ENCODE data around the gene C22orf39. TPM values are rescaled to one million over a fixed set of nuclear protein-coding genes. Genes with fewer than 3 reads are reported as not detected.

Gene C22orf39
- polyA plus RNA-seq, 4 donors, result 42.0 to 47.7 (median 45.6) TPM

DNA sequence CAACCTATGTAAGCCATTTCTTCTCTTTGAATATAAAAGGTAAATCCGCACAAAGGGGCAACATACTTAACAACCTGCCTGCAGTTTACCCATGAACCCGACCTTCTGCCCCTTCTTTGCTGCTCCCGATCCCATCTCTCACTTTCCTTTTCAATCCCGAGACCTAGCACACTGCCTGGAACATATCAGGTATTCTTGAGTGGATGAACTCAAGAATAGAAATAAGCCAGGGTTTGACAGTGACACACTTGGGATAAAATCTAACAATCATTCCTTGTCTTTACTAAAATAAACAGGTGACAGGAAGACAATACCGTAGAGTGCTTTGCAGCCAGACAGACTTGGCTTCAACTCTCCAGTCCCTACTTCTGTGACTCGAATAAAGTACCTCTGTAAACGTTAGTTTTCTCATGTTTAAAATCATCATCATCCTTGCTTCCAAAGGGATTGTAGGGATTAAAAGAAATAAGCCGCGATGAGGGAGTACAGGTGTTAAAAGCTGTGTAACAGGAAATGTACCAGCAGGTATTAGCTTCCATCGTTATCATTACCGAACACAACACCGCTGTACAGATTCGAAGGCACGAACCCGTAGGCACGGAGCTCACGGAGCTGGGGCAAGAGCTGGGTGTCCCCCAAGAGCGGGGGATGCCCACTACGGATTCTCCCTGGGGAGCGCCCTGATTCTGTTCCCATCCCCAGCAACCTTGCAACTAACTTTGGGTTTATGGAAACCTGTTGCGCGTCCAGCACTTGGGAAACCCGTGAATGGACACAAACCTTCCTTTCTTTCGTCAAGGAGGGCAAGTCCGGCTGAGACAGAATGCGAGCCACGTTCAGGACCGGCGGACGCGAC is 30.8 kb upstream of the C22orf39 start:
- DNase-seq (ENCODE audit: low read depth in 4 of 4, low spot score in 2 of 4), result no peak

DNA sequence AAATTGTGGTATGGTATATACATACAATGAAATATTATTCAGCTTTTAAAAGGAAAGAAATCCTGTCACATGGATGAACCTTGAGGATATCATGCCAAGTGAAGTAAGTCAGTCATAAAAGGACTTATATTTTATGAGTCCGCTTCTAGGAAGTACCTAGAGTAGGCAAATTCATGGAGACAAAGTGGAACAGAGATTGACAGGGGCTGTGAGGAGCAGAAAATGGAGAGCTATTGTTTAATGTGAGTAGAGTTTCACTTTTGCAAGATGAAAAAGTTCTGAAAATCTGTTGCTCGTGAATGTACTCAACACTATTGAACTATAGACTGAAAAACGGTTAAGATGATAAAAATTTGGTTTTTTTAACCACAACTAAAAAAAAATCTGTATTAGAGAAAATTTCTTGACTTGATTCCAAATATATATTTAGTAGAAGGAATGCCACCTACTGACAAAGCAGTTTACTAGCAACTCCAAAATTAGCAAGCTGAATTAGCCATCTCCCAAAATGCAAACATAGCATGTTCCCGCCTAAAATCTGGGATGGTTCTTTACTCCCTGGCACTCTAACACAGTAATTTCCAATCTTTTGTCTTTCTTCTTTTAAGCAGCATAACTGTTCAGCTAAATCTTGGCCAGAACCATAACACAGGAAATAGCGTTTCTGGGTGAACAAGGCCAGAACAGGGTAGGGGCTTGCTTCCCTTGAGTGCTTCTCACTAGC is 30.0 kb upstream of the C22orf39 start:
- DNase-seq (ENCODE audit: low read depth in 4 of 4, low spot score in 2 of 4), result no peak

DNA sequence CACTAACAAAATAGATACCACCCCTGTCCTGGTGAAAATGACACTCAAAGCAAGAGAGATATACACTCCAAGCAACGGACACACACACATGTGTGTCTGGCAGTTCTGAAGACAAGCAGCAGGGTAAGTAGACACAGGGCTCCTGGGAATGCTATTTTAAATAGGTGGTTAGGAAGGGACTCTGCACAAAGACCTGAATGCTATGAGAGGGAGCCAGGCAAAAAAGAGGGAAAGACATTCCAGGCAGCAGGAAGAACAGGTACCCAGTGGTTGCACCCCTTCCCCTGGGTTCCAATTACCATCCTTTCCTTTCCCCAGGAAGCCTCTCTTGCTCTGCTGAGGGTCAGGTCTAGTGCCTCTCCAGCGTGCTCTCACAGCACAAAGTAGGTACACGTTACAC is 28.5 kb upstream of the C22orf39 start:
- no peak for DNase-seq (ENCODE audit: low read depth in 4 of 4, low spot score in 2 of 4)

DNA sequence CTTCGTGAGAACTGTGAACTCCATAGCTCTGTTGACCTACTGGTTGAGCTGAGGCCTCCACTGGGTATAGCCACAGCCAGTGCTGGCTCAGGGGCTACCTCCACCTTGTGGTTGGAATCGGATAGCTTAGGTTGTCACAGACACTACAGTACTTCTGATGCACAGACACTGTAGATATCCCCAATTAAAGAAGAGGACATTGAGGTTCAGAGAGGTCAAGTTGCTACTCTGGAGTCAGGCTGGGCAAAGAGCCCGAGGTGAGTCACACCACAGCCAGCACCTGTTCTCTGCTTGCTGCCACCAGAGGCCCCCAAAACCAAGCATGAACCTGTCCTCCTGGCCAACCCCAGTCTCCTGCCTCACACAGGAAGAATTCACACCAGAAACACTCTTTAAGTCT is 26.1 kb upstream of the C22orf39 start:
- DNase-seq (ENCODE audit: low read depth in 4 of 4, low spot score in 2 of 4), result no peak

DNA sequence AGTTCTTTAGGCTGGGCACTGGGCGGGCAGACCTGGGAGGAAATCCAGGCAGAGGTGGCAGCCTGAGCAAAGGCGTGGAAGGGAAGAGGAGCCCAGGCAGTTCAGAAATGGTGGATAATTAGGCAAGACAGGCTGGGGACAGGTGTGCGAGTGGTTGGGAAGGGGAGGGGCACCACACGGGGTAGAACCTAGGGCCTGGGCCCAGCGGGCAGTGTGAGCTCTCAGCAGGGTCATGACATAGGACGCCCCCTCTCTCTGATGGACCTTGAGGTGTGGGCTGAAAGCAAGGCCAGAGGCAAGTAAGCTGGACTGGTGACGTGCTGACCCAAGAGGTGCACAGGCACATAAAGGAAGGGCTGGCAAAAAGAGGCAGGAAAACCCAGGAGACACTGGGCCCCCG is 24.7 kb upstream of the C22orf39 start:
- no peak for DNase-seq (ENCODE audit: low read depth in 4 of 4, low spot score in 2 of 4)

DNA sequence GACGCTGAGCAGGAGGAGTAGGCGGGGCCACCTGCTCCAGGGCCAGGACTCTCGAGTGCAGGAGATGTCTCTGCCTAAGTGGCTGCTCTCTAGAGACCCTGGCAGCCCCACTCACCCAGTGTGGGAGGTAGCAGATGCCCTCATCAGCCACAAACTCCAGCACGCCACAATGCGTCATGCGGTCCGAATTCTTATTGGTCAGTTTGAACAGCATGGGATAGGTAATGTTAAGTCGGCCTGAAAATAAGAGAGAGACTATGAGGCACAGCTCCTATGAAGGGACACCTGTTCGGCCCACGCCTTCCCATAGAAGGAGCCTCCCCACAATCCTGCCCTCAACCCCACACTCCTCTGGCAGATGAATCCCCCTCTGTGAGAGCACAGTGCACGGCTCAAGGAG is 24.1 kb upstream of the C22orf39 start:
- DNase-seq (ENCODE audit: low read depth in 4 of 4, low spot score in 2 of 4), result no peak

DNA sequence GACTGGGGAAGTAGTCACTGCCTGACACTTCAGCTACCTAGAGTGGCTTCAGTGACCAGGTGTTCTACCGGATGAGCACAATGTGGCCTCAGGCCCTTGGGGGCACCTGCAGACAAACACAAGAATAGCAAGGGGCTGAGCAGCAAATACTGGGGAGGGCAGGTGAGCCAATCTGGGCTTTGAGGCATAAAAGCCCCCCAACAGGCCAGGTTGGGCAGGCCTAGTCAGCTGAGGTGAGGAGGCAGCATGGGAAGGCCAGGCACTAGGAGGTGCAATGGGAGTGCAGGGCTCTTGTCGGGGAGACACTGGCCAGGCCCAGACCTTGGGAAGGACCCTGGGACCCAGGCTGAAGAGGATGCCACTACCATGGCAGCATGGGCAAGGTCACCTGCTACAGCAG is 22.5 kb upstream of the C22orf39 start:
- DNase-seq (ENCODE audit: low read depth in 4 of 4, low spot score in 2 of 4), result no peak

DNA sequence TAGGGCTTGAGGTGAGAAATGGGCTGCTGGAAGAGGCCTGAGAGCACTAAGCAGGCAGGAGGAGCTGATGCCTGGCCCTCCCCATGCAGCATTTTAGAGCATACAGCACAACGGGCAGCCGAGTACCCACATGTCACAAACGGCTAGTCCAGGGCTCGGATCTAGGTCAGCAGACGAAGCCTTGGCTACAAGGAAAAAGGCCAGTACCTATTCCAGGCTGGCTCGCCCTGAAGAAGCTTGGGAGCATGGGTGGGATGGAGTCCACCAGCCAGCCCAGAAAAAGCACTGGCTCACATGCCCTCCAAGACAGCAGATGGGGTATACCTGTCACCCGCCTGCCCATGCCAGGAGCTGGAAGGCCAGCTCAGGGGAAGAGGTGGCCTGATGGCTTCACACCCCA is 21.9 kb upstream of the C22orf39 start:
- DNase-seq (ENCODE audit: low read depth in 4 of 4, low spot score in 2 of 4), result no peak

DNA sequence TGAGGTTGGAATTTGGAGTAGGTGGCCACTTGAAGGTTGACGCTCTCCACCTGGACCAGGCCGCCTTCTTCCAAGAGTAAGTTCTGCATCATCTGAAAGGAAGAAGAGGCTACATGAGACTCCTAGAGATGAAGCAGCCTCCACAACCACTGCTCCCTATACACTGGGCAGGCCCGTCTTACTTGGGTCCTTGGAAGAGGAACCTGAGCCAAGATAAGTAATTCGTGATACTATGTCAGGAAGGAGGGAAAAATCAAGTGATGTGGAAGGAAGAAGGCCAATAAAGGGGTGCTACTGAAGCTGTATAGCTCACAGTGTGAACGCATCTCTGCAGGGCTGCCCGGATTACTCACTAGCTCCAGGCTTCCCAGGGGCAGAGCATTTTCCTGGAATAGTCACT is 20.4 kb upstream of the C22orf39 start:
- no peak for DNase-seq (ENCODE audit: low read depth in 4 of 4, low spot score in 2 of 4)

DNA sequence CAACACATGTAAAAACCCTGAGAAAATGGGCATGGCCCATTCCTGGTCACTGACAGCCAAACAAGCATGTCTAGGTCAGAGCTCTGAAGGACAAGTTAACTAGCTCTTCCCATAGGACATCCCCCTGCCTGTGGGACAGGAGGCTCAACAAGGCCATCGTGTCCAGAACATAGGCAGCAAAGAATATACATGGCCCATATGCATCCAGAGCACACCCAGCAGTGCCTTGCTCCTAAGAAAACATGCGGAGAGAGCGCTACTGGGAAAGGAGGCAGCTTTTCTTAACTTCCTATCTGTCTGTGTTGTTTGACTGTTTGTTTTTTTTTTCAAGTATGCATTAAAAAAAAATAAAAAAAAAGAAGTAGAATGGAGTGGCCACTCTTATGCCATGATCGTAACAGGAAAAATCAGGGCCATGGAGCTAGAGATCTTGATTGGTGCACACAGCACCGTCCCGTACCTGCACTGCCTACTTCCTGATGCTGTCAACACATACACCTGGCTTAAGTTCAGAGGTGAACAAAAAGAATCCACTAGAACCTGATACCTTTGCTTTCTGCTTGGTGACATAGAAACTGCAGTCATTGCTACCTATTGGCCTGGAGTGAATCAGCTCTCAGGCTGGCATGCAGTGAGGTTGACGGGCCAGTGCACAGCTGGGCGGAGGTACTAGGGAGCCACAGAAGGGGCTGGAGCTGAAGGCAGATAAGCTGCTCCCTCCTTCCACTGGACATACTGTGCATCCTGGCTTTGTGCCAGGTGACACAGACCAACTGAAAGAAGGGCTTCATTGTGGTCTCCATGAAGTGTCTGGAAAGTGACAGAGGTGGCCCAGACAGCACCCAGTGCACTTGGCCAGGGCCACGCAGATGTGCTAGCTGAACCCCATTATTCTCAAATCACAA is 19.6 kb upstream of the C22orf39 start:
- DNase-seq (ENCODE audit: low read depth in 4 of 4, low spot score in 2 of 4), result no peak

DNA sequence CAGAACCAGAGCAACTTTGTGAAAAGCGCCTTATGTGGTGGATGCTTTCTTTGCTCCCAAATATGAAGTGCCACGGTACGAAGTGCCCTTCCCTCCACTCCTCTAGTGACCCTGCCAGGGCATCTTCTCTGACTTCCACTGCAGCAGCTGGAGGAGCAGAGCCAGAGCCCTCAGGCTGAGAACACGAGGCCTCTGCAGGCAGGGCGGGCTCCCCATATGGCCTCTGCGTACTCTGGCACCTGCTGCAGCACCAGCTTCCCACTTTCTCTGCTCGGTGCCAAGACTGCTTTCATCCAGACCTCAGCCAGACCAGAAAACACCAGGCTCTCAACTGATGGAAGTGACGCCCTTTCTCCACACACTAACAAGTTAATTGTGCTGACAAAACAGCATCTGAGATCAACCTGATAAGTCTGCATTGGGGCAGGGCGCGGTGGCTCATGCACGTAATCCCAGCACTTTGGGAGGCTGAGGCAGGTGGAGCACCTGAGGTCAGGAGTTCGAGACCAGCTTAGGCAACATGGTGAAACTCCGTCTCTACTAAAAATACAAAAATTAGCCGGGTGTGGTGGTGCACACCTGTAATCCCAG is 18.7 kb upstream of the C22orf39 start:
- DNase-seq (ENCODE audit: low read depth in 4 of 4, low spot score in 2 of 4), result no peak

DNA sequence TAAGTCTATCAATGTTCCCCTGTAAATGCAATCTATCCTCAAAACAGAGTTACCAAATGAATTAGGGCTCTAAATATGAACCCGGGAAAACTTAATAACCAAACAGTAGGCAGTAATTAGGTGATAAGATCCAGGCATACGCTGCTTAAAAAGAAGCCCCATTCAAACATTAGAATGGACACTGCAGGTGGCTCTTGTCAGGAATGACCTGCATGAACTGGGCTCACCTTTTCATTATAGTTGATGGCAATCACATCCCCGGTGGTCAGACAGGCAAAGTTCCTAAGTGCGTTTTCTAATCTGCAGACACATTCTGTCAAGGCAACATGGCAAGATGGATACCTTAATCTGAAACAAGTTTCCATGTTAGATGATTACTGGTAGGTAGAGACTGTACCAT is 17.5 kb upstream of the C22orf39 start:
- DNase-seq (ENCODE audit: low read depth in 4 of 4, low spot score in 2 of 4), result no peak

DNA sequence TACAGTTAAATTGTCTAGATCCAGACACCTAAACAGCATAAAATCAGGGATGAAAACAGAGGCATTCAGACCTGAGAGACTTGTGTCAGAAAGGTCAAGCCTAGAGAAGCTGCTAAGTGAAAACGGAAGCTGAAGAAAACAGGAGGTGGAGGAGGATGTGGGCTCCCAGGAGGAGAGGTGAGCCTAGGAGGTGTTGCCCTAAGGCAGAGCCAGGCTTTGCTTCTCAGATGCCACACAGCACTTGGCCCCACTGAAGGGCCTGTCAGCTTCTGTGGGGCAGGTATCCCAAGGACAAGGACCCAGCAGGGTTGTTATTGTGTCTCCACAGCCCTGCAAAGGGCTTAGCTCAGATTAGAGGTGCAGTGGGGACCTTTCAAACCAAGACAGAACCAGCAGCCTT is 17.0 kb upstream of the C22orf39 start:
- DNase-seq (ENCODE audit: low read depth in 4 of 4, low spot score in 2 of 4), result no peak

DNA sequence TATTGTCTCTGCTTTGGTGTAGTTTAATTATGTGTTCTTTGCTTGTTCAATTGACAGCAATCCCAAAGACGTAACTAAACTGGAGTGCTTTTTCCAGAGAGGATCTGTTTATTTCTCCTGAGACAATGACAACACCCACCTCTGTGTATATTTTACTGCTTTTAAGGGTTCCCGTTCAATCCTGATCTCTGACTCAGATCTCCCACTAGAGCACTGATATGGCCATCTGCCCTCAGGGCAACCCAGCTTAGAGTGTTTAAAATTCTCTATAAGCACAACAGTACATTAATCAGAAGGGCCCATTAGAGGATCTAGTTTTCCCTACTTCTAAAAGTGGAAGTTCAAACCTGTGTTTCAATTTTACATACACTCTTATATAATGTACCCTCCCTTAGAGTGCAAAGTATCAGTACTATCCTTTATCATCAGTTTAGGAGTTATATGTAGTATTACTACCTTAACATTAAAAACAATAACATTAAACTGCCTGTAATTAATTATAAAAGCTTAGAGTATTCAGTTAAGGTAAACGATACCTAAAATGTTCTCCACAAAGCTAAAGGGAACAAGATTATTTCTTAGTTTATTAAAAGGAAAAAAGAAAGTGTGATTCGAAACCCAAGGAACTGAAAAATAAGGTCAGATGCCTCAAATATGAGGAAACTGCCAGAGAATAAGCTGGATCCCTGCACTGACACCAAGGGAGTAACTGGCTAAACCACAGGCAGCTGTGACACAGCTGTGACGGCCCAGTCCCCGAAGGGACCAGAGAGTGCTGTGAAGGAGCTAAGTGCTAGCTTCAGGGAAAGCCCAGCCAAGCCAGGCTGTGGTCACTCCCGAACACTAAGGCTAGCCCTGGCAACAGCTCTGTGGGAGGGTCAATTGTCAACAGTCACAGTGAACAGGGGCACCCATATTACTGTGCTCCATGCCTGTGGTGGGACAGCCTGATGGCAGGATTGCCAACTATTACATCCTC is 16.3 kb upstream of the C22orf39 start:
- no peak for DNase-seq (ENCODE audit: low read depth in 4 of 4, low spot score in 2 of 4)

DNA sequence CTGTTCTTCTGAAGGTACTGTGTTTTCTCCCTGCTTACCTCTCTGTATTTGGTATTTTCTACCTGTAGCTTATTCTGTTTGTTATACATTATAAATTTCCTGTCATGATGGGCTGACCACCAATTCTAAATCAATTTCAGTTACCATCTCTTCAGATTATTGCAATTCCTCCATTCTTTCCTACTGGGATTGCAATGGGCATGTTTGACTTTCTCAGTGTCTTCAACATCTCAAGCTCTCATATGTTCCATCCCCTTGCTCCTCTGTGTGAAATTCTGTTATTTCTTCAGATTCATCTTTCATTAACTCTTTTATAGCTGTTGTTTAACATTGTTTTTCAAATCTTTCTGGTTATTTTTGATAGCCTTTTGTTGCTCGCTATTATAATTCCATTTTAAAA is 15.5 kb upstream of the C22orf39 start:
- no peak for DNase-seq (ENCODE audit: low read depth in 4 of 4, low spot score in 2 of 4)

DNA sequence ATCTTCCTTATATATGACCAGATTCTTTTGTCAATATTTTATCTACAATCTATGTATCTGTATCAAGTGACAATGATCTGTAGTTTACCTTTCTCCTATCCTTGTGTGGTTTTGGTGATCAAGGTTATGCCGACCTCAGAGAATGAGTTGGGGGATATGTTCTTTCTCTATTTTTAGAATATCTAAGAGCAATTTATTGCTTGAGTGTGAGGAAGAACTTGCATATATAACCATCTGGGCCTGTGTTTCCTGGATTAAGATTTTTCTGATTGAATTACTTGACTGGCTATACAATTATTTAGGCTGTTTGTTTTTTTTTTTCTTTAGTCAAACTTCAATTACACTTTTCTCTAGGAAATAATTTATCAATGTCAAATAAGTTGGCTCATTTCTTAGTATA is 14.0 kb upstream of the C22orf39 start:
- DNase-seq (ENCODE audit: low read depth in 4 of 4, low spot score in 2 of 4), result no peak

DNA sequence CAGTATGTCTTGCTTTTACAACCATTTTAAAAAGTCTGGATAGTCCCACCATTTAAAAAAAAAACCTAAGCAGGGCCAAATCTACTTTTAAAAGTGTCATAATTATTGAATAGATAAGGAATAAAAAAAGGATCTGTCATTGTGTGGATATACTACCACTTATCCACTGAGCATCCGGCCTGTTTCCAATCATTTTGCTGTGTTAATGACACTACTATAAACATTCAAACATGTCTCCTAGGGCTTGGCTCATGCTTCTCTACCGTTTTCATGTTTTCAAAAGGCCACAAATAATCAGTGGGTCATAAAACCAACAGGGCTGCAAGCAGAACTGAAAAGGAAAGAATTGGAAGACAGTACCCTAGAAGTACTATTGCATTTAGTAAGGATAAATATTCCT is 12.5 kb upstream of the C22orf39 start:
- no peak for DNase-seq (ENCODE audit: low read depth in 4 of 4, low spot score in 2 of 4)

DNA sequence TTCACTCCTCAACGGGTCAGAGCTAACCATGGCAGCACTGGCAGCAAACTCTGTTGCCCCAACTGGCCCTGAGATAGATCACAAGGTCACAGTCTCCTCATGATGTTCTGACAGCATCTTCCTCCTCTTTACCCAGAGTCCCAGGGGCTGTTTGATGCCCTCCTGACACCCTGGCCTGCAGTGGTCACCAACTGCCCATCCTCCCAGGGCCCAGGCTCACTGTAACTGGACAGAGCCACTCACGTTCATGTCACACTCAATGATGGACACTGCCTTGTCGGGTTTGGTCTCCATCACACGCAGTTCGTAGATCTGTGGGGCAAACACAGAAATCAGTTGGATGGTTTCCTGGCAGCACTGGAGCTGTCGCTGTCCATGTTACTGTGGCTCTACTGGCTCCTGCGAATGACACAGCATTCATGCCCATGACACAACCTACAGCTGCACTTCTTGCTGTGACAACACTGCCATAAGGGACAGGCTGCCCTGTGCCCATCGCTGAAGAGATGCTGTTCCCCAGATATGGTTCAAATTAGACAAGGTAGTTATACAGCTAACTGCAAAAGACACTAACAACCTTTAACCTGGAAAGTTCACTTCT is 10.4 kb upstream of the C22orf39 start:
- DNase-seq (ENCODE audit: low read depth in 4 of 4, low spot score in 2 of 4), result no peak

DNA sequence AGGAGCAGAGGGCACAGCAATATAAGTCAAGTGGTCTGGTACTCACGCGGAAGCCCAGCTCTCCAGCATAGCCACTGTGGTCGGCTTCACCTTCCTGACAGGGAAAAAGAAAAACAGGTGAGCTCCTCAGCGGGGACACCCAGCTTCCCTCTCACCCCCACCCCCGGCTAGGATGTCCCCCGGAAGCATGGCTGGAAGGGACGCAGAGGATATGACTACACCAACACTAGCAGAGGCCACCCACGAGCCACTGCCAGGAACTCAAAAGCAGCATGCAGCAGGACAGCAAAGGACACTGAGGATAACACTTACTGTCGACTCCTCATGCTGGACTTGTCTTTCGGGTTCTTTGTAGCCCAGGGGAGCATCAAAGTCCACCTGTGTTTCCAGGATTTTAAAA is 9.0 kb upstream of the C22orf39 start:
- no peak for DNase-seq (ENCODE audit: low read depth in 4 of 4, low spot score in 2 of 4)
